Activated T-cell treated with anti-CD3 and anti-CD28 coated beads, Interleukin-2, amount 50 U/mL, for 1 hour (primary cell): Measurements from ENCODE around the gene RNU1-4.
"Not testable (repeated sequence)": the region's sequence is repeated elsewhere in the genome, so short reads cannot be mapped to it uniquely, and the experiment has no call there.

Experiments used
- DNase-seq: peaks from one replicate; pipeline ENCODE4 v3.0.0-alpha.2; 2020

Gene RNU1-4

GRCh38 chr1:16709659-16710087 is 30.6 kb upstream of the RNU1-4 start:
- peak; percentile 71 for DNase-seq

DNA sequence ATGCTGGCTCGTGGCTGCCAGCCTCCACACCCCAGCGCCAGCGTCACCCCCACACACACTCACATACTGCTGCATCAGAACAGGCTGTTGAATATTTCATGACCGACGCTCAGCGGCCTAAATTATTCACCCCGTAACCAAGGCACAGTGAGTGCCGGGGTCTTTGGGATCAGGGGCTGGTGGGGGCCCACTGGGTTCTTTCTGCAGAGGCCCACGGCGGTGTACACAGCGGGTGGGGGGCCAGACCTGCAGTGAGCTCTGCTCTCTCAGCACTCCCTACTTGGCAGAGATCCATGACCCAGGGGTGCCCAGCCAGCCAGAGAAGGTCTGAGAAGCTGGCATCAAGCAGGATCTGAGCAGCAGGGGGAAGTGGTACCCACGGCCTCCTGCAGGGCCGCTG is 29.7 kb upstream of the RNU1-4 start:
- DNase-seq, result not testable (repeated sequence)

DNA sequence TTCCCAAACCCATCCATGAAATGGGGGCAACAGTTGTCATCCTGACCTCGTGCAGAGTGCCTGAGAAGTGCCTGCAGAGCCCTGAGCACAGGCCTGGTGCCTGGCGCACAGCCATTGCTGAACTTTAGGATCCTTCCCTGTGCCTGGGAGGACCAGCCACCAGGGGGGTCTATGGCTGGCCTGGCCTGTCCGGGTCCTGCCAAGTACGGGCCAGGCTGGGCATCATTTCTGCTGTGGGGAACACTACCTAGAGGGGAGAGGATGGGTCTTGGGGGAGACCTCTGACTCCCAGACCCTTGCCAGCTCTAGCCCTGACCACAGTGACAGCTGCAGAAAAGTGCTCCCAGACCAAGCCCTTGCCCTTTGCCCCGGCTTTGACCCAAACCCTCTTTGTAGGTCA is 28.2 kb upstream of the RNU1-4 start:
- DNase-seq, result not testable (repeated sequence)

GRCh38 chr1:16712582-16712981 is 27.7 kb upstream of the RNU1-4 start:
- not testable (repeated sequence) for DNase-seq

GRCh38 chr1:16712984-16713383 is 27.3 kb upstream of the RNU1-4 start:
- DNase-seq, result not testable (repeated sequence)

DNA sequence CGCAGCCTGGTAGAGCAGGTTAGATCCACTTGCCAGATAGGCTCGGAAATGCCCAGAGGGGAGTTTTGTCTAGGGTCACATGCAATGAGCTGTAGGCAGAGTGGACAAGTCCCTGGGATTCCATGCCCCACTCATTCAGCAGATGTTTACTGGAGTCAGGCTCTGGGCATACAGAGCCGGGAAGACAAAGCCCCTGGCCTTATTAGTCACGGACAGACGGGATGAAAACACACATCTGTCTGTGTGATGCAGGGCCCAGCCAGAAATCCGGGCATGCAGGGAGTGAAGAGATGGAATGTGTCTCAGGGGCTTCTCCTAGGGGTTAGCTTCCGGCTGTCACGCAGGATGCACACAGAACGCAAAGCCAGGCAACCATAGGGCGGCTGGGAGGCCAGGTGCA is 26.8 kb upstream of the RNU1-4 start:
- not testable (repeated sequence) for DNase-seq

- DNase-seq, result no peak
Measured at GRCh38 chr1:16716691-16717335, 23.5 kb upstream of the RNU1-4 start.

DNA sequence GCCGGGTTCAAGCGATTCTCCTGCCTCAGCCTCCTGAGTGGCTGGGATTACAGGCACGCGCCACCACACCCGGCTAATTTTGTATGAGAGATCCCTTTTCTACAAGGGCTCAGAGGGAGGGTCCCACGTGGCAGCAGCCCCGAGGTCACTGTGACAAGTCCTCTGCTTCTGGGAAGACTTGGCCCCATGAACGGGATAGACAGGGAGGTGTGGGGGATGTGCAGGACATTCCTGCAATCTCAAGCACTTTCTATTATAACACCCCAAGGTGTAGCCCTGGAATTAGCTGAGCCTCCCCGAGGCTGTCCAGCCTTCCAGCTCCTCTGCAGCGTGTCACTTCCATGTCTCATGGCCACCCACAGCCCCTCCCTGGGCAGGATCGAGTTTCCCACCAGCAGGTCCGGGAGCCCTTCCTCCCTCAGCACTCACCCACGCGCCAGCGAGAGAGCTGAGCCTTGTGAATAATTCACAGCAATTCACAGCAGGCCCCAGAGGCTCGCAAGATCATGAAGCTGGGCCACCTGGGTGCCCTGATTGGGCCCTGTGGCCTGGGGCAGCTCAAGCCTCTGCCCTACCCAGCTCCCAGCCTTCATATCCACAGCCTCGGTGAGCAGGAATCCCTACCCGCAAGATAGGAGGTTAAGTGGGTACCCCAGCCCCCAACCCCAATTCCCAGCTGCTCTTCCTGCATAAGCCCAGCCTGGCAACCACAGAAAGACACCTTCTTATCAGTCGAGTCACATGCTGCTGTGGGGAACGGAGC is 22.8 kb upstream of the RNU1-4 start:
- no peak for DNase-seq

DNA sequence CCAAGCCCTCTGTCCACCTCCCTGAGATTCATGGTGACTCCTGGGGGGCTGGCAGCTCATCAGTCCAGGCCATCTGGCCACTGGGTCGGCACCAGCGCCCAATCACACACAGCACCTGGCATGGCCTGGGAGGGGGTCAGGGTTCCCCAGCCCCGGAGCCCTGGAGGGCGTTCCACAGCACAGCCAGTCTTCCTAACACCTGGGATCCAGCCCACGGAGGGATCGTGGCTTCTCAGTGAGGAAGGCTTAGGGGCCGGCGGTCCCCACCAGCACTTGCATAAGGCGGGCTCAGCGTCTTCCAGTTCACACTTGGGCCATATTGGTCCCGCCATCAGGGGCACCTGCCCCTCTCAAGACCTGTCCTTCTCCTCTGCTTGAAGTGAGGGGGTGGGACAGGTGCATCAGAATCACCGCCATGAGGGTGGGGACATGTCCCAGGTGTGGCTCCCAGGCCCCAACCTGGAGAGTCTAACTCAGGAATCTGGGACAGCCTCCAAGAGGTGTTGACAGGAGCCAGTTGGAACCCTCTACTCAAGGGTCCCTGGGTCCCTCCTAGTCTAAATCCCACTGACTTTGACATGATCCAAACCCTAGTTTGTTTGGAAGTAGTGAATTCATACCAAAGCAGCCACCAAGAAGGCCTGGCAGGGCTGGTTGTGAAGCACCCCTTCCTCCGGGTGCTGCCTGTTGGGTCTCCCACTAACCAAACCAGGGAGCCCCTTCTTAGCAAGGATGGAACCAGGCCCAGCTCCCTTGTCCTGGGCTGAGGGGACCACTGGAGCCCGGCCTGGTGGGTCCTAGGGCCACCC is 22.0 kb upstream of the RNU1-4 start:
- DNase-seq, result peak; percentile 17

GRCh38 chr1:16718908-16719533 is 21.3 kb upstream of the RNU1-4 start:
- DNase-seq, result peak; percentile 17

GRCh38 chr1:16719571-16720350 is 20.6 kb upstream of the RNU1-4 start:
- peak; percentile 16 for DNase-seq

- peak; percentile 14 for DNase-seq
Measured at GRCh38 chr1:16720351-16721223, 19.7 kb upstream of the RNU1-4 start.

DNA sequence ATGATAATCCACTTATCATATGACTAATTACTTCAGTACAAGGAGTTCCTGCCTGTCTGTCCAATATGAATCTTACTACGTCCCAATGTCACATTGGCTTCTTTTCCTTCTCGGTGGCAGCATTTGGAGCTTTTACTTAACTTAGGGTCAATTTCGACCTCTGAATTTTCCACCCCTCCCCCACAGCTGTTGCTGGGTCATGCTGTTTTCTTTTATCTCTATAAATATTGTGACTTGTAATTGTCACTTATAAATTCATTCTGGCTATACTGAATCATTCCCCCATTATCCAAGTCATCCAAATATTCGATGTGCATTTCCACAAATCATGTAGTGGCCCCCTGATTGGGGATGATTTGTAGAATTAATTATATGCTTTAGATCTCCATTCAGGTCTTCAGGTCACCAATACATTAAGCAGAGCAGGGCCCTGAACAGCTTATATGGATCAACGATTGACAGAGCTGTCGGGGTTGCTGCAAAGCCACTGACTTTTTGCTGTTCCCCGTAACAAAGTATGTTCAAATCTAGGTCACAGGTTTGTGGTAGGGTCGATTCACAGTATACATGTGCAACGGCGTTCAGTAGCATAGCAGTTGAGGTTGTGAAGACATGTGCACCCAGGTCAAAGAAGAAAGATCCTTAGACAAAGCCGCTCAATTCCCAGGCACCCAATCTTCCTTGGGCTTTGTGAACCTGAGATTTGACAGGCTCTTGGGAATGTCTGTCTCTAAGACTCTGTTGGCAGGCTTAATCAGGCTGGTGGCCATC is 18.3 kb upstream of the RNU1-4 start:
- no peak for DNase-seq

DNA sequence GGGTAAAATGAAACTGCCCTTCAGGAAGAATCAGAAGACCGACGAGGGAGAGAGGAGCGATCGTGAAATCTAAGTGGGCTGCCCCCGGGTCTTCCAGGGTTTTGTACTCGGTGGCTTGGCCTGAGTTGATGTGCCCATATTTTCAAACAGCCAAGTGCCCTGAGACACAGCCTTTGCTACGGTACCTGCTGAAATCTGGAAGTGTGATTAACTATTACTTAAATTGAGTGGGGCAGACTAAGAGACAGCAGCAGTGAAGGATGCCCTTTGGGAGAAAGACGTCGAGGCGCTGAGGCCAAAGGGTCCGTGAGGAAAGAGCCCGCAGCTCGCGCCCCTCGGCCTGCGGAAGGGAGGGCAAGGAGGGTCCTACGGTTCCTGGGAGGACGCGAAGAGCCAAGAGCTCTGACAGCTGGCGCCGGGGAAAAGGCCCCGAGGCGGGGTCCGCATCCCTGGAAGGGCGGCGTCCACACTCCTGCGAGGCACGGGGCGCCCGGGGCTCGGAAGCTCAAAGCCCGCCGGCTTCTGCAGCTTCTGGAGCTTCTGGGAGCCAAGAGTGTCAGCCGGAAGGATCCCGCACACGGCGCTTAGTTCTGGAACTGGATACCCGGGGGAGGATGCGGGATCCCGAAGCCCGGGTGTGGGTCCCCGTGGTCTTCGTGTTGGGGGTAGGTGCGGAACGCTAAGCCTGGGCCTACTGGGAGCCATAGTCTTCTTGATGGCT is 15.4 kb upstream of the RNU1-4 start:
- DNase-seq, result peak; percentile 16

- DNase-seq, result not testable (repeated sequence)
Measured at GRCh38 chr1:16725439-16726245, 14.7 kb upstream of the RNU1-4 start.

DNA sequence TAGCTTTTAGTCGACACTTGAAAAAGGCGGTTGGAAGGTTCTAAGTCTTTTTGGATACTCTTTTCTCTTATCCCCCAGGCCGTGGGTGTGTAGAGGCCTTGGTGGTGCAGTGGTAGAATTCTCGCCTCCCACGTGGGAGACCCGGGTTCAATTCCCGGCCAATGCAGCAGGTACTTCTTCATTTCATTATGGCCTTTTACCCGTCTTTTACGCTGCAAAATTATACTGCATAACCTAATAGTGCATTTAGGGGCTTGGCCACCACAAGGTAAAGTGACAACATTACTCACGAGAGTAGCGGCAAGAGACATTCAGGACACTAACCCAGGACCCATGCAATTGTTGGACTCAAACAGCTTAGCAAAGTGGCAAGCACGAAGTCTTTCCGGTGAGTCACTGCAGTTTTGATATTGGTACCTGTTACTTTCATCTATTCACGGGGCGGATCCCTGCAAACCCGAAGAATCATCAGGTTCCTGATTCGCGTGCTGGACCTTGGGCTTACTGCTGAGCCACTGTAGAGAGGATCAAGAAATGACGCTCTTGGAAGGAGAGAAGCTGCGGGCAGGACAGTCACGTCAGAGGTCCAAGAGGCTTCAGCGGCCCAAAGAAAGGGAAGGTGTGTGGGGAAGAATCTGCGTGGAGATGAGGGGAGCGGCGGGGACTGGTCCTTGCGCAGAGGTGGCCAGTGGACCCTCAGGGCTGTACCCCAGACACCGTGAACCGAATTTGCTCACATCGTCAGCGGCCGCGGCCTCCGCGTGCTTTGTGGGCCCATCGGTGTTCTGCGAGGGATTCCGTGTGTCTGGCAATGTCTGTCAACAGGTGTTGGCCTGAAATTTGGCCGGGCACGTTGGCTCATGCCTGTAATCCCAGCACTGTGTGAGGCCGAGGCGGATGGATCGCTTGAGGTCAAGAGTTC is 12.9 kb upstream of the RNU1-4 start:
- peak; percentile 31 for DNase-seq

- DNase-seq, result not testable (repeated sequence)
Measured at GRCh38 chr1:16728243-16728949, 11.9 kb upstream of the RNU1-4 start.
